Skeletal muscle tissue (tissue), 4 donors: ENCODE measurements around the gene CTSZ. TPM values are rescaled to one million over a fixed set of nuclear protein-coding genes. Genes with fewer than 3 reads are reported as not detected.
A peak's percentile ranks its signal among the peaks of the same experiment; 100 is the strongest.

Experiments used
- H3K27ac ChIP-seq: one replicate; pipeline ENCODE4 v1.7.0; 2013; ENCODE audit warnings: mild to moderate bottlenecking, low read depth, low read length, inconsistent platforms
- H3K27me3 ChIP-seq, 3 donors: one replicate each; pipeline ENCODE4 v1.7.0; 2013; ENCODE audit warnings: low read length in 3 of 3; ENCODE audit not compliant: control insufficient read depth in 3 of 3, insufficient read depth in 3 of 3
- H3K36me3 ChIP-seq, 3 donors: one replicate each; pipeline ENCODE4 v1.7.0; 2013; ENCODE audit warnings: low read length in 3 of 3; ENCODE audit not compliant: control insufficient read depth in 3 of 3, insufficient read depth in 3 of 3
- H3K4me1 ChIP-seq, 3 donors: one replicate each; pipeline ENCODE4 v1.7.0; 2013; ENCODE audit warnings: low read length in 3 of 3, mild to moderate bottlenecking in 3 of 3; ENCODE audit not compliant: control insufficient read depth in 3 of 3, insufficient read depth in 3 of 3
- H3K4me3 ChIP-seq, 3 donors: one replicate each; pipeline ENCODE4 v1.7.0; 2013; ENCODE audit warnings: low read length in 3 of 3
- H3K9ac ChIP-seq, 3 donors: one replicate each; pipeline ENCODE4 v1.7.0; 2013; ENCODE audit warnings: low read length in 3 of 3, mild to moderate bottlenecking in 3 of 3, moderate library complexity in 2 of 3, low read depth in 1 of 3
- H3K9me3 ChIP-seq, 3 donors: one replicate each; pipeline ENCODE4 v1.7.0; 2013; ENCODE audit warnings: low read length in 3 of 3; ENCODE audit not compliant: control insufficient read depth in 3 of 3
- total RNA-seq: library from RNA; depleted of rRNA; stranded (reverse); fragments of >200 nt; gene quantifications from one replicate; pipeline ENCODE4 v1.2.3, GENCODE V29; 2014
- donor health status: Osteomylitis.

Gene CTSZ
- total RNA-seq, 1 donor from 2014 or later: 59.5 TPM

GRCh38 chr20:58992911-58993310 lies 14.1 kb downstream of the CTSZ start:
- Histone ChIP-seq H3K27ac (no peak overlapping the region), H3K9me3 (no peaks in the 10 kb centered on the region), H3K9ac (no peak overlapping the region), H3K36me3 (peaks cover 83 to 89% (median 89%) of the 10 kb centered on the region in 3 donors), H3K4me3 (no peak overlapping the region), H3K4me1 (peaks cover 5 to 11% (median 8%) of the 10 kb centered on the region in 3 donors), H3K27me3 (no peaks in the 10 kb centered on the region)

GRCh38 chr20:58991715-58992114 lies 15.3 kb downstream of the CTSZ start:
- H3K36me3 ChIP-seq: peaks cover 82 to 92% (median 90%) of the 10 kb centered on the region in 3 donors
- no peak overlapping the region for H3K27ac ChIP-seq
- H3K9me3 ChIP-seq: no peaks in the 10 kb centered on the region
- H3K9ac ChIP-seq: no peak overlapping the region
- H3K4me3 ChIP-seq: no peak overlapping the region
- peaks cover 5 to 14% (median 8%) of the 10 kb centered on the region in 3 donors for H3K4me1 ChIP-seq
- no peaks in the 10 kb centered on the region for H3K27me3 ChIP-seq

GRCh38 chr20:58990651-58991445 lies 16.2 kb downstream of the CTSZ start:
- H3K4me3 ChIP-seq: no peak overlapping the region
- peaks cover 7 to 14% (median 10%) of the 10 kb centered on the region in 3 donors for H3K4me1 ChIP-seq
- peaks cover 79 to 89% (median 81%) of the 10 kb centered on the region in 3 donors for H3K36me3 ChIP-seq
- no peak overlapping the region for H3K27ac ChIP-seq
- no peak overlapping the region for H3K9ac ChIP-seq
- H3K9me3 ChIP-seq: no peaks in the 10 kb centered on the region
- H3K27me3 ChIP-seq: no peaks in the 10 kb centered on the region

GRCh38 chr20:58989196-58989595 lies 17.9 kb downstream of the CTSZ start:
- H3K36me3 ChIP-seq: peaks cover 65 to 72% (median 68%) of the 10 kb centered on the region in 3 donors

GRCh38 chr20:58988565-58988882 lies 18.5 kb downstream of the CTSZ start:
- peaks cover 58 to 66% (median 63%) of the 10 kb centered on the region in 3 donors for H3K36me3 ChIP-seq
- peak overlapping the region in 2 of 3 donors; percentile 1 to 25 for H3K9ac ChIP-seq
- no peak overlapping the region for H3K4me3 ChIP-seq
- H3K9me3 ChIP-seq: no peaks in the 10 kb centered on the region
- H3K27me3 ChIP-seq: no peaks in the 10 kb centered on the region
- peaks cover 14 to 32% (median 23%) of the 10 kb centered on the region in 3 donors for H3K4me1 ChIP-seq
- H3K27ac ChIP-seq: no peak overlapping the region

More at GRCh38 chr20:58989196-58989595, 17.9 kb downstream of the CTSZ start:
- H3K4me3 ChIP-seq: no peak overlapping the region
- H3K4me1 ChIP-seq: peaks cover 14 to 25% (median 17%) of the 10 kb centered on the region in 3 donors
- no peaks in the 10 kb centered on the region for H3K27me3 ChIP-seq
- H3K27ac ChIP-seq: no peak overlapping the region
- H3K9me3 ChIP-seq: no peaks in the 10 kb centered on the region
- no peak overlapping the region for H3K9ac ChIP-seq

- Histone ChIP-seq H3K4me1 (peaks cover 14 to 30% (median 18%) of the 10 kb centered on the region in 3 donors), H3K27ac (no peak overlapping the region), H3K27me3 (no peaks in the 10 kb centered on the region), H3K36me3 (peaks cover 53 to 61% (median 57%) of the 10 kb centered on the region in 3 donors), H3K9ac (peak overlapping the region in 2 of 3 donors; percentile 1 to 25), H3K4me3 (no peak overlapping the region), H3K9me3 (no peaks in the 10 kb centered on the region)
These were observed 19.1 kb downstream of the CTSZ start for GRCh38 chr20:58987790-58988564.

GRCh38 chr20:58986968-58987517 lies 20.0 kb downstream of the CTSZ start:
- H3K36me3 ChIP-seq: peaks cover 46 to 52% (median 51%) of the 10 kb centered on the region in 3 donors
- peaks cover 15 to 35% (median 24%) of the 10 kb centered on the region in 3 donors for H3K4me1 ChIP-seq
- no peak overlapping the region for H3K27ac ChIP-seq
- H3K4me3 ChIP-seq: no peak overlapping the region
- H3K27me3 ChIP-seq: no peaks in the 10 kb centered on the region
- H3K9ac ChIP-seq: no peak overlapping the region
- no peaks in the 10 kb centered on the region for H3K9me3 ChIP-seq

GRCh38 chr20:58986286-58986967 lies 20.6 kb downstream of the CTSZ start:
- no peaks in the 10 kb centered on the region for H3K27me3 ChIP-seq
- H3K4me3 ChIP-seq: no peak overlapping the region
- no peak overlapping the region for H3K9ac ChIP-seq
- peaks cover 13 to 40% (median 27%) of the 10 kb centered on the region in 3 donors for H3K4me1 ChIP-seq
- H3K9me3 ChIP-seq: no peaks in the 10 kb centered on the region
- H3K27ac ChIP-seq: no peak overlapping the region
- peaks cover 40 to 48% (median 47%) of the 10 kb centered on the region in 3 donors for H3K36me3 ChIP-seq

- H3K27me3 ChIP-seq: no peaks in the 10 kb centered on the region
- H3K9me3 ChIP-seq: no peaks in the 10 kb centered on the region
- H3K36me3 ChIP-seq: peaks cover 33 to 40% (median 39%) of the 10 kb centered on the region in 3 donors
- H3K4me1 ChIP-seq: peaks cover 13 to 40% (median 28%) of the 10 kb centered on the region in 3 donors
- no peak overlapping the region for H3K9ac ChIP-seq
- H3K27ac ChIP-seq: no peak overlapping the region
- H3K4me3 ChIP-seq: no peak overlapping the region
These were observed 21.4 kb downstream of the CTSZ start for GRCh38 chr20:58985656-58986055.
